Measurements from ENCODE around the gene KIRREL3. TPM values are rescaled to one million over a fixed set of nuclear protein-coding genes. Genes with fewer than 3 reads are reported as not detected.

Gene KIRREL3
- polyA plus RNA-seq, 1 experiment: 2.3 TPM

DNA sequence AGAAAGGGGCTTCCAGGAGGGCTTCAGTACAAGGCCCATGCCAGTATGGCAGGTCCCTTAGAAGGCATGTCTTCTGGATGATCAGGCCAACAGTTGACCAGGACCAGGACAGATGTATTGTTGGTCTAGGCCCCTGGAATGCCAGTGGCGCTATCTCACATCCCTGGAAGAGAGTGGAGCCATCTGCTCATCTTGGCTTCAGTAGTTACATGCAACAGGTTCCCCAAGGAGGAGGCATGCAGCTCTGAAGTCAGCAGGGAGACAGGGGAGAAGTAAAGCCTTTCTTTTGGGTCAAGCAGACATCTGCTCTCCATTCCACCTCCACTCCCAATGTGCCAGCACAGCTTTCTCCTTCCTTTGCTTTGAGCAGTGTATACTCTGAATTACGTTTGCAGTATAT lies 244.1 kb downstream of the KIRREL3 start:
- H3K27ac ChIP-seq (ENCODE audit: low read depth, low read length): no peak overlapping the region
- no peak overlapping the region for H3K4me3 ChIP-seq (ENCODE audit: low read depth, low read length)
- H3K27me3 ChIP-seq (ENCODE audit: control insufficient read depth, insufficient read depth, low read length): no peaks in the 10 kb centered on the region
- ChIA-PET POLR2A (no interaction called here), CTCF (interaction anchor here (1.3 to 1.7 kb wide), 2 partner anchors 40 to 276 kb away, joined by 4 to 6 read pairs; no protein-coding TSS in a partner anchor)
- no peak for DNase-seq (ENCODE audit: low read depth, low spot score)
- no peaks in the 10 kb centered on the region for H3K9me3 ChIP-seq (ENCODE audit: control insufficient read depth, insufficient read depth, low read length)
- TF ChIP-seq, protein P1, sequence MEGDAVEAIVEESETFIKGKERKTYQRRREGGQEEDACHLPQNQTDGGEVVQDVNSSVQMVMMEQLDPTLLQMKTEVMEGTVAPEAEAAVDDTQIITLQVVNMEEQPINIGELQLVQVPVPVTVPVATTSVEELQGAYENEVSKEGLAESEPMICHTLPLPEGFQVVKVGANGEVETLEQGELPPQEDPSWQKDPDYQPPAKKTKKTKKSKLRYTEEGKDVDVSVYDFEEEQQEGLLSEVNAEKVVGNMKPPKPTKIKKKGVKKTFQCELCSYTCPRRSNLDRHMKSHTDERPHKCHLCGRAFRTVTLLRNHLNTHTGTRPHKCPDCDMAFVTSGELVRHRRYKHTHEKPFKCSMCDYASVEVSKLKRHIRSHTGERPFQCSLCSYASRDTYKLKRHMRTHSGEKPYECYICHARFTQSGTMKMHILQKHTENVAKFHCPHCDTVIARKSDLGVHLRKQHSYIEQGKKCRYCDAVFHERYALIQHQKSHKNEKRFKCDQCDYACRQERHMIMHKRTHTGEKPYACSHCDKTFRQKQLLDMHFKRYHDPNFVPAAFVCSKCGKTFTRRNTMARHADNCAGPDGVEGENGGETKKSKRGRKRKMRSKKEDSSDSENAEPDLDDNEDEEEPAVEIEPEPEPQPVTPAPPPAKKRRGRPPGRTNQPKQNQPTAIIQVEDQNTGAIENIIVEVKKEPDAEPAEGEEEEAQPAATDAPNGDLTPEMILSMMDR (IDR thresholded peaks at IDR 0.05; ENCODE audit: low read depth, low read length): no peak

DNA sequence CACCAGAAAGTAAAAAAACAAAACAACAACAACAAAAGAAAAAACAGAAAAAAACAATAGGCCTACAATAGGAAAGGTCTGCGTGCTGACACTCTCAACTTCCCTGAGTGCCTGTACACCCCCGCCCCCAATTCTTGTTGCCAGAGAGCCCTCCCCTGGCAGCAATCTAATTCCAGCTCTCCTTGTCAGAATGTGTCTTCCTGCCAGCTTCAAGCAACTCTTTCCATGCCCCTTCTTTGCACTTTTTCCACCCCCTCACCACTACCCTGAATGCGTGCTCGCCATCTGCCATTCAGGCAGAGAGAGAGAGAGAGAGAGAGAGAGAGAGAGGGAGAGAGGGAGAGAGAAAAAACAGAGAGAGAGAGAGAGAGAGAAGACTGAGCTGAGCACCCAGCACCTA lies 245.0 kb downstream of the KIRREL3 start:
- Histone ChIP-seq H3K4me3 (ENCODE audit: low read depth, low read length) (no peak overlapping the region), H3K27ac (ENCODE audit: low read depth, low read length) (no peak overlapping the region), H3K27me3 (ENCODE audit: control insufficient read depth, insufficient read depth, low read length) (no peaks in the 10 kb centered on the region), H3K9me3 (ENCODE audit: control insufficient read depth, insufficient read depth, low read length) (no peaks in the 10 kb centered on the region)
- TF ChIP-seq, protein P1 (IDR thresholded peaks at IDR 0.05; ENCODE audit: low read depth, low read length): no peak
- ChIA-PET CTCF (interaction anchor here (1.3 to 1.7 kb wide), 2 partner anchors 39 to 275 kb away, joined by 4 to 6 read pairs; no protein-coding TSS in a partner anchor), POLR2A (no interaction called here)
- DNase-seq (ENCODE audit: low read depth, low spot score): no peak

DNA sequence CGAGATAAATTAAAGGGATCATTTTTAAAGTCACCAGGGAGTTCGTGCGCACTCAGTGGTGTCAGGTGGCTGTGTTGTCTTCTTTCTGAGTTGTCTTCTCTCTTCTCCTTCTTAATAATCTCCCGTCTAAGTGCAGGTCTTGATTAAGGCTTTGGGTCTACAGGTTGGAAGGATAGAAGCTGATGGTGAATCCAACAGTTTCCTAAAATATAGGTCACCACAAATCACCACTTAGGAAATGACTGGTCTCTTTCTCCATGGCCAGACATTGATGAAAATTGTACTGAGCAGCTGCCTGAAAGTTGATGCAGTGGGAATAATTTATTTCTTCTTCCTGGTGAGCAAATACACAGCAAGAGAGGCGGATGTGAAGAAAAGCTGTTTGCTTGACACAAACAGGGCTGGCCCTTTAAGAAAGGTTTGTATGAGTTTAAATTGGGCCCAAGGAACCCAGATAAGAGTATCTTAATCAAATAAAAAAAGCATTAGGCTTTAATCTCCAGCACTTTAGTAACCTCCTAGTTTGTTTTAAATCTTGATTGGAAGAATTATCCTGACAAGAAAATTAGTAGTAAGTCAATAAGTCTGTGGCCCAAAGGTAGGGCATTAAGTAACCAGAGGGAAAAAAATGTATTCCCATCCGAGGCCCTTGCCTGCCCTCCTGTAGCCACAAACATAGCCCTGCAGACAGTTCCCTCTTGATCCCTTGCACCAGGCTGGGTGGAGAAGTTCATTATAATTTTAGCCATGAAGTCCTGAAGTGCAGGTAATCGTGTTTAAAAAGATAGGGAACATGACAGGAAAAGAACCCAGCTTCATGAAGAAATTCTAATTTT lies 245.8 kb downstream of the KIRREL3 start:
- Histone ChIP-seq H3K27me3 (ENCODE audit: control insufficient read depth, insufficient read depth, low read length) (no peaks in the 10 kb centered on the region), H3K27ac (ENCODE audit: low read depth, low read length) (no peak overlapping the region), H3K9me3 (ENCODE audit: control insufficient read depth, insufficient read depth, low read length) (no peaks in the 10 kb centered on the region), H3K4me3 (ENCODE audit: low read depth, low read length) (no peak overlapping the region)
- POLR2A ChIA-PET: no interaction called here
- TF ChIP-seq, protein P1 (IDR thresholded peaks at IDR 0.05; ENCODE audit: low read depth, low read length): no peak
- DNase-seq (ENCODE audit: low read depth, low spot score): no peak
- CTCF ChIA-PET: interaction anchor here (1.7 kb wide), 1 partner anchor 38 kb away, joined by 6 read pairs; no protein-coding TSS in a partner anchor

DNA sequence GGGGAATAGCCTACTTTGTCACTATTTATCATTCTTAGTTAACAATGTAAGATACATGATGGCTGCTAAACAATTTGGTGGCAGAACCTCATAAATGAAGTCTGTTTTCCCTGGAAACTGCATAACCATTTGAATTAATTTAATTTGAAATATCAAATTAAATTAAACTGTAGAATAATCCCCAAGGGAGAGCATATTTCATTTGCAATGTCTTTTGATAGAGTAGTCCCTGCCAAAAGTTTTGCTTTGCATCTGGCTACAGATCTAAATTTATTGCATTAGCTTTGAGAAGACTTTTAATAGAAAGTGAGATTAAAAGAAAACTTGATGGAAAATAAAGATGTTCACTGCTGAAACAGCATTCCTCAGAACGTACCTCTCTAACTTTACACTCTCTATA lies 246.6 kb downstream of the KIRREL3 start:
- no peaks in the 10 kb centered on the region for H3K27me3 ChIP-seq (ENCODE audit: control insufficient read depth, insufficient read depth, low read length)
- H3K27ac ChIP-seq (ENCODE audit: low read depth, low read length): no peak overlapping the region
- no peak for DNase-seq (ENCODE audit: low read depth, low spot score)
- H3K9me3 ChIP-seq (ENCODE audit: control insufficient read depth, insufficient read depth, low read length): no peaks in the 10 kb centered on the region
- ChIA-PET CTCF (interaction anchor here (0.6 kb wide), 1 partner anchor 20 kb away, joined by 5 read pairs; no protein-coding TSS in a partner anchor), POLR2A (no interaction called here)
- TF ChIP-seq, protein P1 (IDR thresholded peaks at IDR 0.05; ENCODE audit: low read depth, low read length): no peak
- no peak overlapping the region for H3K4me3 ChIP-seq (ENCODE audit: low read depth, low read length)

DNA sequence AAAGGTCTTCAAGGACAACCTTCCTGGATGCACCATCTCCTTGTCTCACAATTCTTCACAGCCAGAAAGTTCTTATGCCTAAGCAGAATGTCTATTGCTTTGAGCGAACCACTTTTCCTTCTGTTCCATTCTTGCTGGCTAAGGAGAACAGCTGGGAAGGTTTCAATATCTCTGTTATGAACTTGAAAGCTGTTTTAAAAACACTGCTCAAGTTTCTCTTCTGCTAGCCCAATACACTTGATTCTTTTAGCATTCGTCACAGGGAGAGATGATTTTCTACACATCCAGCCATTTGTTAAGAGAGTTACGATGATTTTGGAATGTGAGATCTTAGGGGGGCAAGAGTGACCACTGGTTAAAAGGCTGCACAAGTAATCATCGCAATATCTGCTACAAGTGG lies 249.3 kb downstream of the KIRREL3 start:
- ChIA-PET POLR2A (interaction anchor here (0.6 kb wide), 2 partner anchors 25 to 114 kb away, joined by 3 to 5 read pairs; no protein-coding TSS in a partner anchor), CTCF (interaction anchor here (1.0 to 1.8 kb wide), 2 partner anchors 18 to 239 kb away, joined by 3 to 10 read pairs; no protein-coding TSS in a partner anchor)
- peak; percentile 76 for DNase-seq (ENCODE audit: low read depth, low spot score)
- no peaks in the 10 kb centered on the region for H3K9me3 ChIP-seq (ENCODE audit: control insufficient read depth, insufficient read depth, low read length)
- no peak overlapping the region for H3K27ac ChIP-seq (ENCODE audit: low read depth, low read length)
- TF ChIP-seq, protein P1 (IDR thresholded peaks at IDR 0.05; ENCODE audit: low read depth, low read length): no peak
- peak overlapping the region; percentile 30; the same call in 1 of the 2 replicates for H3K4me3 ChIP-seq (ENCODE audit: low read depth, low read length)
- no peaks in the 10 kb centered on the region for H3K27me3 ChIP-seq (ENCODE audit: control insufficient read depth, insufficient read depth, low read length)
